ENCODE data around the gene AKIRIN1.
"Not testable (repeated sequence)": the region's sequence is repeated elsewhere in the genome, so short reads cannot be mapped to it uniquely, and the experiment has no call there.

AKIRIN1 gene

GRCh38 chr1:38994196-38994595 lies 3.1 kb downstream of the AKIRIN1 start:
- DNase-seq (ENCODE audit: low read depth, low spot score), result no peak

- DNase-seq (ENCODE audit: low read depth, low spot score), result no peak
Measured at GRCh38 chr1:38997034-38997900, 6.2 kb downstream of the AKIRIN1 start.

DNA sequence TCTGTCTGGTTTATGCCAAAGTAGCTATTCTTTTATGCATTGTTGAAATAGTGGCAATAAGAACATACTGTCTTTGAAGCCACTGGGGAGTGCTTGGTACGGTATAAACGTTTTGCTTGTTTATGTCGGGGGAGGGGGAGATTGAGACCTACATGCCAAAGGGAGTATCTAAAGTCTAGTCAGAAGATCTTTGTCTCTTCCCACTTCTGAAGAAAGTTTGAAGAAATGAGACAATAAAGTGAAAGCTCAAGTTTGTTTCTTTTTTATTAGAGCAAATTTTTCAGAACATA lies 6.8 kb downstream of the AKIRIN1 start:
- no peak for DNase-seq (ENCODE audit: low read depth, low spot score)

DNA sequence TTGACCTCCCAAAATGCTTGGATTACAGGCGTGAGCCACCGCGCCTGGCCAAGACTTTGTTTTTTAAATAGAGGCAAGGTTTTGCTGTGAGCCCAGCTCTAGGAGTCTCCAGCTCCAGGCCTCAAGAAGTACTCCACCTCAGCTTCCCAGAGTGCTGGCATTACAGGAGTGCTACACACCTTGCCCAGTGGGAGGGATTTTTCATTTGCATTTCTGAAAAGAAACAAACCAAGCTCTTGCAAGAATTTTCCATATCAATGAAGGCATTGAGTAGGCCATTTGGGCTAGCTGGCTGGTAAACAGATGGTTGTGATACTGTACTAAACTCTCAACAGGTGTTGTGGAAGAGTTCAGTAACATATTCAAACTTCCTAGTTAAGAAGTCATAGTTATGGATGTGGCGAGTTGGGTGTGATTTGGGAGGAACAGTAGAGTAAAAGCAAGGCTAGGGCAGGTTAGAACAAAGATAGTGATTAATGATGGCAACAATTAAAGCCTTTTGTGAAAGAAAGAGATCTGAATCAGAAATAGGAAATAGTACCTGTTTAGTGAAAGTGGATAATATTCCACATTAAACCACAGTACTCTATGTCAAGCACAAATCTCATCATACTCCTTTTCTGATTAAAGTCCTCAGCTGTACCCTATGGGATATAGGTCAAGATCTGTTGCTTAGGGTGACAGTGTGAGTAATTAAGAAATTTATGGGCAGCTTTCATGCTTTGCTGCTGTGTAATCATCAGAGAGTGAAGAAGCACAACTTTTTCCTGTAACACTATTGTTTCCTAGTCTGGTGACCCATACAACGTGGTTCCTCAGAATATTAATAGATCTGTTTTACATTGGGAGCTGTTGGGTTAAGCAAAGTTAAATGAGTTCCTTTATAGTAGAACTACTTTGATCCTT lies 10.7 kb downstream of the AKIRIN1 start:
- peak; percentile 82 for DNase-seq (ENCODE audit: low read depth, low spot score)

DNA sequence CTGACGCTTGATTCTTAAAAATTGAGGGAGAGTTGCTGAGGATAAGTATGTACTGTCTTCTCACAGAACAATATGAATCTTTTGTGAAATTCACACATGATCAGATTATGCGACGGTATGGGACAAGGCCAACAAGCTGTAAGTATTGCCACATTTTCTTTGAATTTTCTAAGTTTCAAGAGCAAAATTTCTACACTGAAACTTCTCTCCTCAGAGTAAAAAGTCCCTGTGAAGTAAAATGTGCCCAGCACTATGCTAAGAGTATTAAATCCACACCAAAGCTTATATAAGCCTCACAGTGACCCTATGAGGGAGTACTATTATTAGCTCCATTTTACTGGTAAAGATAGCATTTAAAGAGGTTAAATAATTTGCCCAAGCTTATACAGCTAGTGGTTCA lies 12.2 kb downstream of the AKIRIN1 start:
- no peak for DNase-seq (ENCODE audit: low read depth, low spot score)

GRCh38 chr1:39003794-39004193 lies 12.7 kb downstream of the AKIRIN1 start:
- no peak for DNase-seq (ENCODE audit: low read depth, low spot score)

DNA sequence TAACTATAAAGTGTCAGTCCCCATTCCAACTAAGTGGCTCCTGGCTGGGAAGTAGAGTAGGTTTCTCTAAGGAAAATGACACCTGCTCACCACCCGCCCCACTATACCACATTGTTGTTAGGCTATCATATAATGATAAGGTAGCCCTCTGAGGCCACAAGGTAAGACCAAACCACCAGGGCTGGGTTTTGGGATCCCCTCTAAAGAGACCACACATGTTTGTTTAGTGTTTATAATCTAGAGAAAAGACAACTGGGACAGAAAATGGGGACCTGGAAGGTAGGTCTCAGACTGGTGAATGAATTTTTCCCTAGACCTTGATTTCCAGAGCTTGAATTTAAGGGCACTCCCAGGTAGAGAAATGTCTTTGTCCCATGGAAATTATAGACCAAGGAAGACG lies 15.2 kb downstream of the AKIRIN1 start:
- no peak for DNase-seq (ENCODE audit: low read depth, low spot score)

GRCh38 chr1:39006726-39007645 lies 15.9 kb downstream of the AKIRIN1 start:
- no peak for DNase-seq (ENCODE audit: low read depth, low spot score)

GRCh38 chr1:39014956-39015355 lies 23.9 kb downstream of the AKIRIN1 start:
- not testable (repeated sequence) for DNase-seq (ENCODE audit: low read depth, low spot score)

GRCh38 chr1:39016604-39017171 lies 25.6 kb downstream of the AKIRIN1 start:
- DNase-seq (ENCODE audit: low read depth, low spot score), result no peak

DNA sequence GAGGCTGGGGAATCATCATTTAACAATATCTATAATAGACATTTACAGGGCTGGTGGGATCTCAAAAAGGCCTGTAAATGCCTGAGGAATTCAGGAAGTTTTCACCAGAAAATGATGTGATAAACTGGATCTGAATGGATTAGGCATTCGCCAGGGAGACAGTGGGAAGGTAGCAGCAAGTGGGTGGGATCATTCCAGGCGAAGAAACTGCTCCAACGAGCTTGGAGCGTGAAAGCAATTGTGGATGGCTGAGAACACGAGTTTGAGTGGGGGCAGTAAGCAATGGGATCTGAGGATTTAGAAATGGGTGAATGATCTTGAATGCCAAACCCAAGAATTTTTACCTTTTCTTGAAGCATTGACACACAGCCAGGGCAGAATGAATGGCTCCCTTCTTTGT lies 26.2 kb downstream of the AKIRIN1 start:
- DNase-seq (ENCODE audit: low read depth, low spot score), result no peak

DNA sequence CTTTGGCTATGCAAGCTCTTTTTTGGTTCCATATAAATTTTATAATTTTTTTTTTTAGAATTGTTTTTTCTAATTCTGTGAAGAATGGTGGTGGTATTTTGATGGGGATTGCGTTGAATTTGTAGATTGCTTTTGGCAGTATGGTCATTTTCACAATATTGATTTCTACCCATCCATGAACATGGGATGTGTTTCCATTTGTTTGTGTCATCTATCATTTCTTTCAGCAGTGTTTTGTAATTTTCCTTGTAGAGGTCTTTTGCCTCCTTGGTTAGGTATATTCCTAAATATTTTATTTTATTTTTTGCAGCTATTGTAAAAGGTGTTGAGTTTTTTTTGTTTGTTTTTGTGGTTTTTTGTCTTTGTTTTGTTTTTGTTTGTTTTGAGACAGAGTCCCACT lies 29.4 kb downstream of the AKIRIN1 start:
- DNase-seq (ENCODE audit: low read depth, low spot score), result not testable (repeated sequence)

GRCh38 chr1:39021426-39021825 lies 30.4 kb downstream of the AKIRIN1 start:
- DNase-seq (ENCODE audit: low read depth, low spot score), result no peak

DNA sequence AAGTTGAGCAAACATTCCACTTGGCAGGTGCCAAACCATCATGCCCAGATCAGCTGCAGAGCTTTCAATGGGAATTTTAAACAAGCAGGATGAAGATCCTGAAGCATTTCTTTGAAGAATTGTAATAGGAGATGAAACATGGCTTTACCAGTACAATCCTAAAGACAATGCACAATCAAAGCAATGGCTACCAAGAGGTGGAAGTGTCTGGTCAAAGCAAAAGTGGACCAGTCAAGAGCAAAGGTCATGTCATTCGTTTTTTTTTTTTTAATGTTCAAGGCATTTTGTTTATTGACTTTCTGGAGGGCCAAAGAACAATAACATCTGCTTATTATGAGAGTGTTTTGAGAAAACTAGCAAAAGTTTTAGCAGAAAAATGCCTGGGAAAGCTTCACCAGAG lies 32.1 kb downstream of the AKIRIN1 start:
- DNase-seq (ENCODE audit: low read depth, low spot score), result no peak

- peak; percentile 84 for DNase-seq (ENCODE audit: low read depth, low spot score)
Measured at GRCh38 chr1:39026051-39026865, 35.2 kb downstream of the AKIRIN1 start, which contains the start of gene NDUFS5. Gene NDUFS5 (plus strand): TSS chr1:39026350. CDS start chr1:39028725, 2,375 bp downstream.

- DNase-seq (ENCODE audit: low read depth, low spot score), result no peak
Measured at GRCh38 chr1:39026866-39027507, 35.9 kb downstream of the AKIRIN1 start.

DNA sequence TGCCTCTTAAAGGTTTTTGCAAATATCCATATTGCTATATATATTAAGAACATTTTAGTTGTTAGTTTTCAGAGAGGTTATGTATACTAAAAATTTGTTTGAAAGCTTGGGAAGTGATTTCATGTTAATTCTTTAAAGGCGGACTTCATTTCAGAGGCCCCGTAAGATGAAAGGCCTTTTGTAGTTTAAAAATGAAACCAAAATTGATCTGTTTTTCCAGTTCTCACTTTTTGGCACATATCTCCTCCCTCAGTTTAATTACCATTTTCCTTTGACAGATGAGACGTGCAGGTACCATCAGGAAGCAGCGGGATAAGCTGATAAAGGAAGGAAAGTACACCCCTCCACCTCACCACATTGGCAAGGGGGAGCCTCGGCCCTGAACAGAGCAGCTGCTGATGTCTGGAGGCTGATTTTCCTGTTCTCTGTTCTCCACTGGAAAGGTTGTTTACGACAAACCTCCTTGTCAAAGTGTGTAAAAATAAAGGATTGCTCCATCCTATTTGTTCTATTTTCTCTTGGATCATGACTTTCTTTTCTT lies 43.1 kb downstream of the AKIRIN1 start:
- DNase-seq (ENCODE audit: low read depth, low spot score), result no peak

- DNase-seq (ENCODE audit: low read depth, low spot score), result no peak
Measured at GRCh38 chr1:39036678-39037077, 45.6 kb downstream of the AKIRIN1 start.

DNA sequence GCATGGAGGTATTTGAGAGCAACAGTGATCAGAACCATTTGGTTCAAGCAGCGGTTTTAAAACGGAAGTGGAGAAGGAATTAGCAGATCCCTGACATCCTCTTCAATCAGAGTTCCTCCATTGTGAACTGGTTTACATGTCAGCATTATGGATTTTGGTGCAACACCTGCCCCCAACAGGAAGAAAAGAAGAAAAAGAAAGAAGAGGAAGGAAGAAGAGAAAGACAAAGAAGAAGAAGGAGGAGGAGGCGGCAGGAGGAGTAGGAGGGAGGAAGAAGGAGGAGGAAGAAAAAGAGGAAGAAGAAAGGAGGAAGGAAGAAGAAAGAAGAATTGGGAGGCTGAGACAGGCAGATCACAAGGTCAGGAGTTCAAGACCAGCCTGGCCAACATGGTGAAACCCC lies 52.4 kb downstream of the AKIRIN1 start:
- no peak for DNase-seq (ENCODE audit: low read depth, low spot score)

DNA sequence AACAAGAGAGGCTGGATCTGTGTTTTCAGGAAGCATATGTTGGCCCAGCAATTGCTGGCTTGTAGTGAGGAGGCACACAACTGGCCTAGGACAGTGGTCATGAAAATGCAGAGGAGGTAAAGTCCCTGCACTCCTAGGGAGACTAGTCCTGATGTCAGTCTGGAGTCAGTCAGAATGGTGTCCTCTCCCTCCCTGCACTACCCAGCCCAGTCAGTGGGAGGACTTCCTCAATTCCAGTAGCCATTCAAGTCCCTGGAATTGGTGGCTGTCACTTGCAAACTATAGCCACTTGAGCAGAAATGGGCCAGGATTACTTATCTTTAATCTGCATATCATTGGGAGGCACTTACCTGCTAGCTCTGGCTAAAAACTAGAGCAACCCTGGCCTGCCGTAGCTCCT lies 53.7 kb downstream of the AKIRIN1 start:
- no peak for DNase-seq (ENCODE audit: low read depth, low spot score)

All from iPS DF 19.7 (cell line).